PC-9 (cell line): ENCODE results near the gene PDE10A.

Experiments used
- CTCF ChIP-seq: fragments of 200-600 bp; sonication (generic); conservative IDR thresholded peaks from 2 replicates; pipeline ENCODE4 v1.6.1; 2017; ENCODE audit warnings: mixed run types, antibody characterized with exemption, mild to moderate bottlenecking, moderate library complexity
- EZH2 ChIP-seq: fragments of 200-600 bp; sonication (generic); IDR thresholded peaks from 2 replicates; pipeline ENCODE4 v1.8.0; 2017; ENCODE audit warnings: antibody characterized with exemption, low read depth

GRCh38 chr6:165562421-165563090 lies 100.5 kb downstream of the PDE10A start:
- TF ChIP-seq EZH2 (no peak), CTCF (no peak)
